ENCODE data around the gene LAMC1.

The LAMC1 gene

DNA sequence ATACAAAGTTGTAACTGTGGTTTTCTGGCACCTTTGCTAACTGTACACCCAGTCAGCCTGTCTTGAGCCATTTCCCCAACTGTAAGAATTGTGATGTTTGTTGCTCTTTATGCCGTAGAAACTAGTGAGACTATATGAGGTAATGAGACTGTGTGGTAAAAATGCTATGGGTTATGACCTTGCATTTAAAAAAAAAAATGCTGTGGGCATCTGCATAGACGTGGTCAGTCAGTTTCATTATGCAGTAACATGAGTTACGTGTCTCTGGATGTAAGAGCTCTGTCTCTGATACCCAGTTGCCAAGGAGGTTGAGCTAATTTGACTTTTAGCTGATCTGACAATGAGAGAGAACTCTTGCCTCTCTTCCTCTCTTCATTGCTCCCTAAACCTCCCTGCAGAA lies 82.2 kb downstream of the LAMC1 start:
- TF ChIP-seq POLR2A (IDR thresholded peaks at IDR 0.05; ENCODE audit: extremely low read depth, insufficient read length) (no peak), MAX (IDR thresholded peaks at IDR 0.05; ENCODE audit: low read depth, low read length) (no peak), CTCF (IDR thresholded peaks at IDR 0.05; ENCODE audit: low read depth, low read length) (no peak), MYC (IDR thresholded peaks at IDR 0.05; ENCODE audit: low read depth, low read length) (no peak)
- no peak for DNase-seq (ENCODE audit: low read depth)
- H3K4me3 ChIP-seq (ENCODE audit: low read depth, low read length) = no peak overlapping the region

- no peak overlapping the region for H3K4me3 ChIP-seq (ENCODE audit: low read depth, low read length)
- no peak for DNase-seq (ENCODE audit: low read depth)
- TF ChIP-seq MYC (IDR thresholded peaks at IDR 0.05; ENCODE audit: low read depth, low read length) (no peak), MAX (IDR thresholded peaks at IDR 0.05; ENCODE audit: low read depth, low read length) (no peak), CTCF (IDR thresholded peaks at IDR 0.05; ENCODE audit: low read depth, low read length) (no peak)
These were observed 82.9 kb downstream of the LAMC1 start for GRCh38 chr1:183106166-183106565.

DNA sequence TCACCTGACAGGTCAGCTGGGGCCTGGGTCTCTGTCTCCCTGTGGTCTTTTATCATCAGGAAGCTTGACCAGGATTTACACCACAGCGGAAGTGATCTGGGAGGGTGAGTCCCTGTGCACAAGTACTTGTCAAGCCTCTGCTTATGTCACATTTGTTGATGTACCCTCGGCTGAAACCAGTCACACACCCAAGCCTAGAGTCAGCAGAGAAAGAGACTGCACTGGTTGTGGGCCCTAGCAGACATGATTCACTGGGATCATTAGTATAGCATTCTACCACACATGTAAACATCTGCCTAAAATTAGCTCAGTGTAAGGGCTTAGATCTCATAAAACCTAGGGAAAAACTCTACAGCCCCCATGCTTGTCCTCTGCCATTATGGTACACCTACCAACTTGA lies 83.5 kb downstream of the LAMC1 start:
- no peak for DNase-seq (ENCODE audit: low read depth)
- TF ChIP-seq POLR2A (IDR thresholded peaks at IDR 0.05; ENCODE audit: extremely low read depth, insufficient read length) (no peak), MYC (IDR thresholded peaks at IDR 0.05; ENCODE audit: low read depth, low read length) (no peak), CTCF (IDR thresholded peaks at IDR 0.05; ENCODE audit: low read depth, low read length) (no peak), MAX (IDR thresholded peaks at IDR 0.05; ENCODE audit: low read depth, low read length) (no peak)
- H3K4me3 ChIP-seq (ENCODE audit: low read depth, low read length) = no peak overlapping the region

DNA sequence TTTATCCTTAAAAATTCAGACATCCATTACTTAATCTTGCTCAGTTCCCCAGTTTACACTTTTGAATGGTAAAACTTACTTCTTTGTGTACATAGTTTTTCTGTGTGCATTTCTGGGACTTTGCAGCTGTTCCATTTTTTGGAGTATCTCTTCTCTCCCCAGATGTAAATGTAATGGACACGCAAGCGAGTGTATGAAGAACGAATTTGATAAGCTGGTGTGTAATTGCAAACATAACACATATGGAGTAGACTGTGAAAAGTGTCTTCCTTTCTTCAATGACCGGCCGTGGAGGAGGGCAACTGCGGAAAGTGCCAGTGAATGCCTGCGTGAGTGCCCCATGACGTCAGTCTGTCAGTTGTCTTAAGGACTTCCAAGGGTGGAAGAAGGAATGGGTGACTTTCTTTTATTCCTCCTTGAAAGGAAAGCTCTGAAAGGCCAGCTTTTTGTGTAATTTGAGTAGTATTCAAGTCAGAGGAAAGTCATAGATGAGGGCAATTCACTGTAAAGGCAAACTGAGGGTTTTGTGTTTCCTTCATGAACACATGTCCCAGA lies 87.2 kb downstream of the LAMC1 start:
- DNase-seq (ENCODE audit: low read depth) = no peak
- TF ChIP-seq MYC (IDR thresholded peaks at IDR 0.05; ENCODE audit: low read depth, low read length) (no peak), POLR2A (IDR thresholded peaks at IDR 0.05; ENCODE audit: extremely low read depth, insufficient read length) (no peak), CTCF (IDR thresholded peaks at IDR 0.05; ENCODE audit: low read depth, low read length) (no peak), MAX (IDR thresholded peaks at IDR 0.05; ENCODE audit: low read depth, low read length) (no peak)
- no peak overlapping the region for H3K4me3 ChIP-seq (ENCODE audit: low read depth, low read length)

DNA sequence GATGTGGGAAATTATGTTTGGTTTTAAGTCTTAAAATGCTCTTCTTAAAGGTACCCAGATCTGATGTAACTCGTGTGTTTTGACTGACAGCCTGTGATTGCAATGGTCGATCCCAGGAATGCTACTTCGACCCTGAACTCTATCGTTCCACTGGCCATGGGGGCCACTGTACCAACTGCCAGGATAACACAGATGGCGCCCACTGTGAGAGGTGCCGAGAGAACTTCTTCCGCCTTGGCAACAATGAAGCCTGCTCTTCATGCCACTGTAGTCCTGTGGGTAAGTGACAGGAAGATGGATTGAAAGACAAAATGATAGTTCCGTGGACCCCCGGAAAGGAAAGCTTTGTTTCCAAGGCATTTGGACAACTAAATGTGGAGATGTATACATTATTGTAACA lies 91.2 kb downstream of the LAMC1 start:
- no peak for DNase-seq (ENCODE audit: low read depth)
- H3K4me3 ChIP-seq (ENCODE audit: low read depth, low read length) = no peak overlapping the region
- TF ChIP-seq MAX (IDR thresholded peaks at IDR 0.05; ENCODE audit: low read depth, low read length) (no peak), MYC (IDR thresholded peaks at IDR 0.05; ENCODE audit: low read depth, low read length) (no peak), POLR2A (IDR thresholded peaks at IDR 0.05; ENCODE audit: extremely low read depth, insufficient read length) (no peak), CTCF (IDR thresholded peaks at IDR 0.05; ENCODE audit: low read depth, low read length) (no peak)

GRCh38 chr1:183116416-183116815 lies 93.2 kb downstream of the LAMC1 start:
- DNase-seq (ENCODE audit: low read depth) = no peak
- TF ChIP-seq MYC (IDR thresholded peaks at IDR 0.05; ENCODE audit: low read depth, low read length) (no peak), MAX (IDR thresholded peaks at IDR 0.05; ENCODE audit: low read depth, low read length) (no peak), POLR2A (IDR thresholded peaks at IDR 0.05; ENCODE audit: extremely low read depth, insufficient read length) (no peak), CTCF (IDR thresholded peaks at IDR 0.05; ENCODE audit: low read depth, low read length) (no peak)
- no peak overlapping the region for H3K4me3 ChIP-seq (ENCODE audit: low read depth, low read length)
